ENCODE measurements around the gene DRD2.

DRD2 gene

DNA sequence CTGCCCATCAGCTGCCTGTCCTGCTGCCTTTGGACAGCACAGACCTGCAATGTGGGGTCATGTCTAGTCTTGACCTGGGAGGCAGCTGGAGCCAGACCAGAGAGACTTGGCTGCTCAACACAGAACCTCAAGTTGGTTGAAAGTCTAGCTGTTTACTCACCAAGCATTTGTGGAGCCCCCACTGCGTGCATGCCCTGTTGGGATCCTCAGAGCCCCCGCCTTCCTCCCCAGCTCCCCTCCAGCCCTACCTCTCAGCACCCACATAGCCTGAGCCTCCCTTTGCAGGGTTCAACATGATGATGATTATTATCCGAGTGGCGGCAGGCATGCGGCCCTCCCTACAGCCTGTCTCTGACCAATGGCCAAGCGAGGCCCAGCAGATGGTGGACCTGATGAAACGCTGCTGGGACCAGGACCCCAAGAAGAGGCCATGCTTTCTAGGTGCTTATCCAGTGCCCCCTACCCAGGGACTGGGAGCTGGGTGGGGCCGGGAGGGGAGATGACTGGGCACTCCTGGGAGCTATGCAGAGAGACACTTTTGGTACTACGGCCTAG lies 79.3 kb downstream of the DRD2 start:
- Histone ChIP-seq H3K9me2 (replicated peaks; ENCODE audit: insufficient read depth, low read length) (no peaks in the 10 kb centered on the region), H3F3A (ENCODE audit: insufficient read depth) (no peaks in the 10 kb centered on the region), H3K4me2 (ENCODE audit: low read depth, low read length, poor library complexity, severe bottlenecking) (no peak overlapping the region), H3K4me3 (ENCODE audit: insufficient read depth, low read length, poor library complexity, severe bottlenecking) (no peak overlapping the region), H3K9ac (ENCODE audit: low read length) (no peak overlapping the region), H3K27ac (ENCODE audit: low read depth, low read length) (no peak overlapping the region), H4K20me1 (ENCODE audit: low read depth, low read length) (no peaks in the 10 kb centered on the region), H3K79me2 (ENCODE audit: insufficient read depth, low read length) (no peaks in the 10 kb centered on the region), H3K36me3 (ENCODE audit: low read length) (no peaks in the 10 kb centered on the region), H3K27me3 (ENCODE audit: low read length) (no peaks in the 10 kb centered on the region), H2AFZ (ENCODE audit: low read depth, low read length, severe bottlenecking) (no peak overlapping the region), H3K9me3 (ENCODE audit: insufficient read depth, low read length) (no peaks in the 10 kb centered on the region)
- TF ChIP-seq, protein P1, sequence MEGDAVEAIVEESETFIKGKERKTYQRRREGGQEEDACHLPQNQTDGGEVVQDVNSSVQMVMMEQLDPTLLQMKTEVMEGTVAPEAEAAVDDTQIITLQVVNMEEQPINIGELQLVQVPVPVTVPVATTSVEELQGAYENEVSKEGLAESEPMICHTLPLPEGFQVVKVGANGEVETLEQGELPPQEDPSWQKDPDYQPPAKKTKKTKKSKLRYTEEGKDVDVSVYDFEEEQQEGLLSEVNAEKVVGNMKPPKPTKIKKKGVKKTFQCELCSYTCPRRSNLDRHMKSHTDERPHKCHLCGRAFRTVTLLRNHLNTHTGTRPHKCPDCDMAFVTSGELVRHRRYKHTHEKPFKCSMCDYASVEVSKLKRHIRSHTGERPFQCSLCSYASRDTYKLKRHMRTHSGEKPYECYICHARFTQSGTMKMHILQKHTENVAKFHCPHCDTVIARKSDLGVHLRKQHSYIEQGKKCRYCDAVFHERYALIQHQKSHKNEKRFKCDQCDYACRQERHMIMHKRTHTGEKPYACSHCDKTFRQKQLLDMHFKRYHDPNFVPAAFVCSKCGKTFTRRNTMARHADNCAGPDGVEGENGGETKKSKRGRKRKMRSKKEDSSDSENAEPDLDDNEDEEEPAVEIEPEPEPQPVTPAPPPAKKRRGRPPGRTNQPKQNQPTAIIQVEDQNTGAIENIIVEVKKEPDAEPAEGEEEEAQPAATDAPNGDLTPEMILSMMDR (IDR thresholded peaks at IDR 0.05; ENCODE audit: insufficient read depth, low read length, poor library complexity, severe bottlenecking): no peak
- no peak for TF ChIP-seq EZH2phosphoT487 (conservative IDR thresholded peaks at IDR 0.05; ENCODE audit: low read length)

DNA sequence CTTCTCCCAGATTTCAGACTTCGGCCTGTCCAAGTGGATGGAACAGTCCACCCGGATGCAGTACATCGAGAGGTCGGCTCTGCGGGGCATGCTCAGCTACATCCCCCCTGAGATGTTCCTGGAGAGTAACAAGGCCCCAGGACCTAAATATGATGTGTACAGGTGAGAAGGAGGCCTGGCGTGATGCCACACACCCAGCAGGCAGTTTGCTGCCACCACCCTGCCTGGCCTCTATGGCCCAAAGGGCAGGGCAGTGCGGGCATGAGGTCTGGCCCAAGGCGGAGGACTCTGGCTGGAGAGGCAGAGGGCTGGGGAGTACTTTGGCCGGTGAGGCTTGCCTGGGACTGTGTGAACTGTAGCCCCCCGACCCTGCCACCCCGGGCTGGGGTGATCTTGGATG lies 80.3 kb downstream of the DRD2 start:
- H3F3A ChIP-seq (ENCODE audit: insufficient read depth): no peaks in the 10 kb centered on the region
- no peaks in the 10 kb centered on the region for H4K20me1 ChIP-seq (ENCODE audit: low read depth, low read length)
- no peaks in the 10 kb centered on the region for H3K27me3 ChIP-seq (ENCODE audit: low read length)
- H3K9me2 ChIP-seq (replicated peaks; ENCODE audit: insufficient read depth, low read length): no peaks in the 10 kb centered on the region
- H3K9ac ChIP-seq (ENCODE audit: low read length): no peak overlapping the region
- H3K4me3 ChIP-seq (ENCODE audit: insufficient read depth, low read length, poor library complexity, severe bottlenecking): no peak overlapping the region
- no peaks in the 10 kb centered on the region for H3K79me2 ChIP-seq (ENCODE audit: insufficient read depth, low read length)
- H3K4me2 ChIP-seq (ENCODE audit: low read depth, low read length, poor library complexity, severe bottlenecking): no peak overlapping the region
- no peak overlapping the region for H2AFZ ChIP-seq (ENCODE audit: low read depth, low read length, severe bottlenecking)
- H3K36me3 ChIP-seq (ENCODE audit: low read length): no peaks in the 10 kb centered on the region
- no peak overlapping the region for H3K27ac ChIP-seq (ENCODE audit: low read depth, low read length)
- no peaks in the 10 kb centered on the region for H3K9me3 ChIP-seq (ENCODE audit: insufficient read depth, low read length)
- TF ChIP-seq, protein P1 (IDR thresholded peaks at IDR 0.05; ENCODE audit: insufficient read depth, low read length, poor library complexity, severe bottlenecking): no peak
- TF ChIP-seq EZH2phosphoT487 (conservative IDR thresholded peaks at IDR 0.05; ENCODE audit: low read length): no peak

DNA sequence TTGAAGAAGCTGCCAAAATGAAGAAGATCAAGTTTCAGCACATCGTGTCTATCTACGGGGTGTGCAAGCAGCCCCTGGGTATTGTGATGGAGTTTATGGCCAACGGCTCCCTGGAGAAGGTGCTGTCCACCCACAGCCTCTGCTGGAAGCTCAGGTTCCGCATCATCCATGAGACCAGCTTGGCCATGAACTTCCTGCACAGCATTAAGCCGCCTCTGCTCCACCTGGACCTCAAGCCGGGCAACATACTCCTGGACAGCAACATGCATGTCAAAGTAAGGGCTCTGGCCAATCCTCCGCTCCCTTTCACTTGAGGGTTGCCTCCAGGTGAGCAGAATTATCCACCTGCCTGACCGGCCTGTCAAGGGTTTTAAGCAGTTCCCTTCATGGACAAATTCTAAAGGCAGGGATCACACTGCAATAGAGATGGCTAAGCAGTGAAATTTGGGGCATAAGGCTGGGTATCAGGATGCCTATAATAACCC lies 81.7 kb downstream of the DRD2 start:
- Histone ChIP-seq H3F3A (ENCODE audit: insufficient read depth) (no peaks in the 10 kb centered on the region), H3K27ac (ENCODE audit: low read depth, low read length) (no peak overlapping the region), H3K79me2 (ENCODE audit: insufficient read depth, low read length) (no peaks in the 10 kb centered on the region), H3K9me3 (ENCODE audit: insufficient read depth, low read length) (no peaks in the 10 kb centered on the region), H3K36me3 (ENCODE audit: low read length) (no peaks in the 10 kb centered on the region), H3K4me3 (ENCODE audit: insufficient read depth, low read length, poor library complexity, severe bottlenecking) (no peak overlapping the region), H3K27me3 (ENCODE audit: low read length) (no peaks in the 10 kb centered on the region), H3K4me2 (ENCODE audit: low read depth, low read length, poor library complexity, severe bottlenecking) (no peak overlapping the region), H3K9ac (ENCODE audit: low read length) (no peak overlapping the region), H3K9me2 (replicated peaks; ENCODE audit: insufficient read depth, low read length) (no peaks in the 10 kb centered on the region), H2AFZ (ENCODE audit: low read depth, low read length, severe bottlenecking) (no peak overlapping the region), H4K20me1 (ENCODE audit: low read depth, low read length) (no peaks in the 10 kb centered on the region)
- TF ChIP-seq, protein P1 (IDR thresholded peaks at IDR 0.05; ENCODE audit: insufficient read depth, low read length, poor library complexity, severe bottlenecking): no peak
- no peak for TF ChIP-seq EZH2phosphoT487 (conservative IDR thresholded peaks at IDR 0.05; ENCODE audit: low read length)
